LNCAP (cell line): Measurements from ENCODE around the gene TMEM132D.

Source experiments
- TF ChIP-seq, protein P1 (sequence below): fragments of 450-650 bp; IDR thresholded peaks from 2 replicates; pipeline ENCODE4 v1.5.1; 2017; ENCODE audit warnings: mild to moderate bottlenecking

TMEM132D gene

DNA sequence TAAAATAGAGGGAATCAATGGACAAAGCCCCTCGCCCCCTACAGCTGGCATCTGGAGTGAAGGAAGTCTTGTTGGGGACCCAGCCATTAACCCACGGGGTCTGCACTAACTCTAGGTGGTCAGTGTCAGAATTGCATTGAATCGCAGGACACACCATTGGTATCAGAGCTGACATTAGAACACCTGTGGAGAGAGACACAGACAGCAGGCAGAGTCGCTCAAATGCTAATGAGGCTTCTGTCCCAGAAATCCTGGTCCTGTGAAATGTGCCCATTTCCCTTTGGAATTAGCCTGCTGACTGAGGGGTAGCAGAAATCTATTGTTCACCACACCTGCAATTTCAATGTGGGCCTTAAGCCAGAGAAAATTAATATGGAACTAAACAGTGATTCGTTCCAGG, 33.0 kb downstream of the TMEM132D start:
- TF ChIP-seq, protein P1, sequence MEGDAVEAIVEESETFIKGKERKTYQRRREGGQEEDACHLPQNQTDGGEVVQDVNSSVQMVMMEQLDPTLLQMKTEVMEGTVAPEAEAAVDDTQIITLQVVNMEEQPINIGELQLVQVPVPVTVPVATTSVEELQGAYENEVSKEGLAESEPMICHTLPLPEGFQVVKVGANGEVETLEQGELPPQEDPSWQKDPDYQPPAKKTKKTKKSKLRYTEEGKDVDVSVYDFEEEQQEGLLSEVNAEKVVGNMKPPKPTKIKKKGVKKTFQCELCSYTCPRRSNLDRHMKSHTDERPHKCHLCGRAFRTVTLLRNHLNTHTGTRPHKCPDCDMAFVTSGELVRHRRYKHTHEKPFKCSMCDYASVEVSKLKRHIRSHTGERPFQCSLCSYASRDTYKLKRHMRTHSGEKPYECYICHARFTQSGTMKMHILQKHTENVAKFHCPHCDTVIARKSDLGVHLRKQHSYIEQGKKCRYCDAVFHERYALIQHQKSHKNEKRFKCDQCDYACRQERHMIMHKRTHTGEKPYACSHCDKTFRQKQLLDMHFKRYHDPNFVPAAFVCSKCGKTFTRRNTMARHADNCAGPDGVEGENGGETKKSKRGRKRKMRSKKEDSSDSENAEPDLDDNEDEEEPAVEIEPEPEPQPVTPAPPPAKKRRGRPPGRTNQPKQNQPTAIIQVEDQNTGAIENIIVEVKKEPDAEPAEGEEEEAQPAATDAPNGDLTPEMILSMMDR: no peak

DNA sequence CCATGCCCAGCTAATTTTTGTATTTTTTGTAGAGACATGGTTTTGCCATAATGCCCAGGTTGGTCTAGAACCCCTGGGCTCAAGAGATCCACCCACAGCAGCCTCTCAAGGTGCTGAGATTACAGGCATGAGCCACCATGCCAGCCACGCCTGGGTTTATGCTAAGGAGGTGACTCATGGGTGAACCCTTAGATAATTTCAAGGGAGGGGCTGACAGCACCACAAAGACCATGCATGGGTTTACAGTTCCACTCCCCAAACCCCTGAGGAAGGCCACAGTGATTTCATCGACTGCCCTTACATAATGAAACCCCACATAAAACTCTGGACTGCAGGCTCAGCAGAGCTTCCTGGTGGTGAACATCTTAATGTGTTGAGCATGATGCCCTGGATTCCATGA, 33.7 kb downstream of the TMEM132D start:
- TF ChIP-seq, protein P1: no peak

DNA sequence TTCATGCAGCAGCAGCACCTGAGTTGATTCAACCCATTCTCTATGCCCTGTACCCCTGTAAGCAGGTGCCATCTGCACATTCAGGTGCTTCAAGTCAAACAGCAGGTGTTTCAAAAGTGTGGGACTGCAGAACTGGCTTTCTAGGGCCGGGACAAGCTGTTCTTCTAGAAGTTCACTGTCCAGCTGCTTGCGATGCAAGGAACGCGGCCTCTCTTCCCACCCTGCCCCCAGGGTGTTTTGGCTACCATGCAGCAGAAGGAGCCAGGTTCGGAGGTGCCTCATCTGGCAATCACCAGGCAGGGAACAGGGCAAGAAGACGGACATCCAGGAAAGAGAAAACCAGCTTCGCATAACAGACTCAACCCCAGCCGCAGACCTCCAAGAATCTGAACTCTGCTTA, 35.2 kb downstream of the TMEM132D start:
- TF ChIP-seq, protein P1: no peak

DNA sequence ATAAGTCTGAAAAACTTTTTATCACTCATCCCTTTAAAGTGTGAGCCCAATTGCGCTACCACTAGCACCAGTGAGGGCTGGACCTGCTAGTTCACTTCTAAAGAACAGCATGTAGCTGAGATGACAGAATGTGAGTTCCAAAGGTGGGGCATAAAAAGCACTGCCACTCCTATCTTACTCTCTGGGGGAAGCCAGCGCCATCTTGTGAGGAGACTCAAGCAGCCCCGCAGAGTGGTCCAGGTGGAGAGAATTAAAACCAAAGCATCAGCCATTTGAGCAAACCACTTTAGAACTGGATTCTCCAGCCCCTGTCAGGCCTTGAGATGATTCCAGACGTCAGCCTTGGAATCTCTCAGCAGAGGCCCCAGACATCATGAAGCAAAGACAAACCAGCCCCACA, 39.9 kb downstream of the TMEM132D start:
- TF ChIP-seq, protein P1: no peak

DNA sequence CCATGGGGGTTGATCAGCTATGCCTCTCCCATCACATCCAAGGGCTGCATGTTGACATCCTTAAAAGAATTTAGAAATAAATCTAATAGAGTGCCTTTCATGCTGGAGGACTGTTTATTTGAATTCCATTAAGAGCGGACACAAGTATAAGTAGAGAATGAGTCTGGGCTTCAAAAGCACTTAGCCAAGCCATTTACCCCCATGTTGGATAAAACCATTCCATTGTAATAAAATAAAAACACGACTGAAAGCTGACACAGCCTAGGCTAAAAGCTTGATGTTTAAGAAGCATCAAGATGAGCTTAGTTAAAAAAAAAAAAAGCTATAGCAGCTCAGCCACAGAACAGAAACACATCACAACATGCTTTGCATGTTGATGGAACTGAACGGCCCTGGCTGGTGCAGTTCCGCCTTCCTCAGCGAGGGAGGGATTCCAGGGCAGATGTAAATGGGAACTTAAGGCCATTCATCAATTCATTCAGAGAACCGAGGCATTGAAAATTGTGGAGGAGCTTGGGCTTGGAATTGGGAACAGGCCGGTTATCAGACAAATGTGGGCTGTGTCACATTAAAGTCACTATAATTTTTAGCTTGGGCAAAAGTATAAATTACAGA, 41.2 kb downstream of the TMEM132D start:
- TF ChIP-seq, protein P1: no peak

DNA sequence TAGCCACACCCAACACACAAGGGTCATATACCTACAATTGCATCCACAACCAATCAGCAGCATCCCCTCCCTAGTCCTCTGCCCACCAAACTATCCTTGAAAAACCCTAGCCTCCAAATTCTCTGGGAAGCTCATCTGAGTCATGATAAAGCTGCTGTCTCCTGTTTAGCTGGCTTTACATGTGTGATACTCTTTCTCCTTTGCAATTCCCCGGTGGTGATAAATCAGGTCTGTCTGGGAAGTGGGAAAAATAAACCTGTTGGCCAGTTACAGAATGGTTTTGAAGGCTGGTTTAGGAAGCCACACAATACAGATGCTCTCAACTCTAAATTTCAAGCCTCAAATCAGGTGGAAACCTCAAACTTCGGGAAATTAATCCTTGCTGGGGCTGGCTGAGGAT, 41.9 kb downstream of the TMEM132D start:
- TF ChIP-seq, protein P1: no peak

DNA sequence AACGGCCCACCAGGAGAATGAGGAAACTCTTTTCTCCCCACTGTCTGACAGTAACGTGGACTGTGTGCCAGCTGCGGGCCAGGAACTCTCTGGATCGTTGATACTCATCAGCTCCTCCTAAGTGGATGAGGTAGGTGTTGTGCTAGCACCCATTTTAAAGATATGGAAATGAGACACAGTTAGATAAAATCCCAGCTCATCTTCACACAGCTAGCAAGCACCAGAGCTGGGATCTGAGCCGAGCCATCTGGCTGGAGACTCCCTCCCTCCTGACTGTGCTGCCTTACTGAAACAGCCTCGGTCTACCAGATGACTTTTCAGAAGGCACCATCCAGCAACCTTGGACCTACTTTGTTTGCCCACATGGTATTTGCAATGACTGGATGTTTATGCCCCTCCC, 49.2 kb downstream of the TMEM132D start:
- TF ChIP-seq, protein P1: no peak

DNA sequence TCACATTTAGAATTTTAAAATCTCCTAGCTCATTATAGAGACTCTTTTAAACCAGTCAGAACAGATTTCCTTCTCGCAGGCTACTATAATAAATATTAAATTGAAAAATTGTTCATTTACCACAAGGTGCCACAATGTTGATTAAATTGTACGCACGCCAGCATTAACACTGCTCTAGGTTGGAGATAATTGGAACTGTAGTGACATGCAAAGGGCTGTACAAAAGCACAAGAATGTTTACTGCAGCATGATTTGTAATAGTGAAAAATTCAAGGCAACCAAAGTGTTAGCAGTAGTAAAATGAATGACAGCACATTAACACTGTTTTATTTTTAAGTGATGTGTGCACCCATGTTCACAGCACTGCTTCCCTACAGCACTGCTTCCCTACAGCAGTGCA, 52.5 kb downstream of the TMEM132D start:
- TF ChIP-seq, protein P1: no peak
